GM12801 (cell line): ENCODE results near the gene SMARCC2.

Experiments
- TF ChIP-seq, protein P1 (sequence below): IDR thresholded peaks from one replicate; pipeline ENCODE4 v1.5.1; 2011; ENCODE audit warnings: control low read depth; ENCODE audit not compliant: insufficient read length; ENCODE audit errors: extremely low read depth

The SMARCC2 gene

DNA sequence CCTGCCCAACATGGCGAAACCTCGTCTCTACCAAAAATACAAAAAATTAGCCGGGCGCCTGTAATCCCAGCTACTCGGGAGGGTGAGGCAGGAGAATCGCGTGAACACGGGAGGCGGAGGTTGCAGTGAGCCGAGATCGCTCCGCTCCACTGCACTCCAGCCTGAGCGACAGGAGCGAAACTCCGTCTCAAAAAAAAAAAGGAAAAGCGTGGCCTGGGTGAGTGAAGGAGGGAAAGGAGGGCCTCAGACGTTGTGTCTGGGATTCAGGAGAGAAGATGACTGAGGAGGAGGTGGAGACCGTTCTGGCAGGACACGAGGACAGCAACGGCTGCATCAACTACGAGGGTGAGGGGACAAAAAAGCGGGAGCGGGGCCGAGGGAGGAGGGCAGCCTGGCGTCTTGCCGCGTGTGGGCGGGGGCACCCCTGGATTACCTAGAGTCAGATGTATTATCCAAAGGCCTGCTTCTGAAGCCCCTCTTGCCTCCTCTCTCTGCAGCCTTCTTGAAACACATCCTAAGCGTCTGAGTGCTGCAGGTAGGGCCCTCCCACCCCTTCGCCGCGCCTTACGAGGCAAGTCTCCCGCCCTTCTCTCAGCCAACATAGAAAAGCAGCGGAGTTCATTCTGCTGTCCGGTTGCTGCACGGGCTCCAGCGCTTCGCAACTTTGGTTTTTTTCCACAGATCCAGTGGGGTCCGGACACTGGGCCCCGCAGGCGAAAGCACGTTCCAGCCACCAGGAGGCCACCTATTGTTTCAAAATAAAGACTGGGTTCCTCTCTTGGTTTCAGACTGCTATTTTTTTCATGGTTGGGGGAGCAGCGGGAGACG is 31.9 kb downstream of the SMARCC2 start:
- TF ChIP-seq, protein P1, sequence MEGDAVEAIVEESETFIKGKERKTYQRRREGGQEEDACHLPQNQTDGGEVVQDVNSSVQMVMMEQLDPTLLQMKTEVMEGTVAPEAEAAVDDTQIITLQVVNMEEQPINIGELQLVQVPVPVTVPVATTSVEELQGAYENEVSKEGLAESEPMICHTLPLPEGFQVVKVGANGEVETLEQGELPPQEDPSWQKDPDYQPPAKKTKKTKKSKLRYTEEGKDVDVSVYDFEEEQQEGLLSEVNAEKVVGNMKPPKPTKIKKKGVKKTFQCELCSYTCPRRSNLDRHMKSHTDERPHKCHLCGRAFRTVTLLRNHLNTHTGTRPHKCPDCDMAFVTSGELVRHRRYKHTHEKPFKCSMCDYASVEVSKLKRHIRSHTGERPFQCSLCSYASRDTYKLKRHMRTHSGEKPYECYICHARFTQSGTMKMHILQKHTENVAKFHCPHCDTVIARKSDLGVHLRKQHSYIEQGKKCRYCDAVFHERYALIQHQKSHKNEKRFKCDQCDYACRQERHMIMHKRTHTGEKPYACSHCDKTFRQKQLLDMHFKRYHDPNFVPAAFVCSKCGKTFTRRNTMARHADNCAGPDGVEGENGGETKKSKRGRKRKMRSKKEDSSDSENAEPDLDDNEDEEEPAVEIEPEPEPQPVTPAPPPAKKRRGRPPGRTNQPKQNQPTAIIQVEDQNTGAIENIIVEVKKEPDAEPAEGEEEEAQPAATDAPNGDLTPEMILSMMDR = no peak

DNA sequence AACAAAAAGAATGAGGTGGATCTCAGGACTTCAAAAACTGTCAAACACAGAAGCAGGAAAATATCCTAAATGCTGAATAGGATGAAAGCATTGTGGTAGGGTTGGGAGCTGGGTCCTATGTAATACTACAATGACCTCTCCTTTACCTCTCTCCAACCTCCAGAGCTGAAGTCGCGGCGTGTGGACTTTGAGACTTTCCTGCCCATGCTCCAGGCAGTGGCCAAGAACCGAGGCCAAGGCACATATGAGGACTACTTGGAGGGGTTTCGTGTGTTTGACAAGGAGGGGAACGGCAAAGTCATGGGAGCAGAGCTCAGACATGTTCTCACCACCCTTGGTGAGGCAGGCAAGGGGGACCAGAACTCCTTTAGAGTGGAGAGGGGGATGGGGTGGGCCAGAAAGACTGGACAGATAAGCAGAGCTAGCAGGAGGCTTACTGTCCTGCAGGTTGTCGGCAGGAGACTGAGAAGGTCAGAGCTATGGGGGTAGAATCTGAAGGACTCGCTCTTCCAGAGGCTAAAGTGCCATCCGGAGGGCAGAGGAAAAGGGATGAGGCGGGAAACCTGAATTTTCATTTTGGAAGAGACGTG is 33.9 kb downstream of the SMARCC2 start:
- TF ChIP-seq, protein P1 = no peak

DNA sequence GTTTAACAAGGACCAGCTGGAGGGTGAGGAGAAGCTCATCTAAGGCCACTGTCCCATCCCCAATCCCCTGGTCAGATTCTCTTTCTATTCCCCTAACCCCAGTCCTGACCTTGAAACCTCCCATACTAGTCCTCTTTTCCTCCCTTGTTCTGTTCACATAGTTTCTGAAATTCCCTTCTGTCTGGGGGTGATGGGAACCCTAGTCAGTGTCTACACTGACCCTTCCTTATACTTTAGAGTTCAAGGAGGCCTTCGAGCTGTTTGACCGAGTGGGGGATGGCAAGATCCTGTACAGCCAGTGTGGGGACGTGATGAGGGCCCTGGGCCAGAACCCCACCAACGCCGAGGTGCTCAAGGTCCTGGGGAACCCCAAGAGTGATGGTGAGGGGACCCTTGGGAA is 34.5 kb downstream of the SMARCC2 start:
- TF ChIP-seq, protein P1 = no peak

DNA sequence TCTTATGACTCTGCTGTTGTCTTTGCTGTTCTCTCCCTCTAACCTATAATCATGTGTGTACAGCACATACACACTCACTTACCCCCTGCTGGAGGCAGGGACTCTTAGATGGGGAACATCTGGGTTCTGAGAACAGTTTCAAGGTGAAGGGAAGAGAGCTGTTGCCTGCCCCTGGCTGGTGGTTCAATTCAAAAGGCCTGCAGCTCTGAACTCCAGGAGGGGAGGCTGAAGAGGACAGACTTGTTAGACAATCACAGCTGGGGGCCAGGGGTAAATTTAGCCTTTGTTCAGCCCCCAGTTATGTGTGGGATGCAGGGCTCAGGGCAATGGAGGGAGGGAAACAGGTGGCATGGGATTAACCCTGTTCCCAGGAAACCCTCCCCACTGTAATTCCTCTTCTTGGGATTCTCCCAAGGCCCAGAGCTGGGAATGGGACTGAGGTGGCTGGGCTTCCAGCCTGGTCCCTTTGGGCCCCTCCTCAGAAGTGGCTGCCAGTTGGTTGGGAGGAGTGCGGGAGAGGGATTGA is 35.0 kb downstream of the SMARCC2 start:
- TF ChIP-seq, protein P1 = no peak

DNA sequence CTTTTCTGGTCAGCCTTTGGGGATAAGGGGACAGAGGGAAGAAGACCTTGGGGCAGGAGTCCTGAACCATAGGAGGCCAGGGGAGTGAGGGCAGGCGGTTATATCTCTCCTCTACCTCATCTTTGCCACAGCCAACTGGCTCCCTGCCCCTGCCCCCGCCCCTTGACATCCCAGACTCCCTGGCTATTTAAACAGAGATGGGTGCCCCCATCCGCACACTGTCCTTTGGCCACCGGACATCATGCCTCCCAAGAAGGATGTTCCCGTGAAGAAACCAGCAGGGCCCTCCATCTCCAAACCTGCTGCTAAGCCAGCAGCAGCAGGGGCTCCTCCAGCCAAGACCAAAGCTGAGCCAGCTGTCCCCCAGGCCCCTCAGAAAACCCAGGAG is 35.6 kb downstream of the SMARCC2 start:
- TF ChIP-seq, protein P1 = no peak

DNA sequence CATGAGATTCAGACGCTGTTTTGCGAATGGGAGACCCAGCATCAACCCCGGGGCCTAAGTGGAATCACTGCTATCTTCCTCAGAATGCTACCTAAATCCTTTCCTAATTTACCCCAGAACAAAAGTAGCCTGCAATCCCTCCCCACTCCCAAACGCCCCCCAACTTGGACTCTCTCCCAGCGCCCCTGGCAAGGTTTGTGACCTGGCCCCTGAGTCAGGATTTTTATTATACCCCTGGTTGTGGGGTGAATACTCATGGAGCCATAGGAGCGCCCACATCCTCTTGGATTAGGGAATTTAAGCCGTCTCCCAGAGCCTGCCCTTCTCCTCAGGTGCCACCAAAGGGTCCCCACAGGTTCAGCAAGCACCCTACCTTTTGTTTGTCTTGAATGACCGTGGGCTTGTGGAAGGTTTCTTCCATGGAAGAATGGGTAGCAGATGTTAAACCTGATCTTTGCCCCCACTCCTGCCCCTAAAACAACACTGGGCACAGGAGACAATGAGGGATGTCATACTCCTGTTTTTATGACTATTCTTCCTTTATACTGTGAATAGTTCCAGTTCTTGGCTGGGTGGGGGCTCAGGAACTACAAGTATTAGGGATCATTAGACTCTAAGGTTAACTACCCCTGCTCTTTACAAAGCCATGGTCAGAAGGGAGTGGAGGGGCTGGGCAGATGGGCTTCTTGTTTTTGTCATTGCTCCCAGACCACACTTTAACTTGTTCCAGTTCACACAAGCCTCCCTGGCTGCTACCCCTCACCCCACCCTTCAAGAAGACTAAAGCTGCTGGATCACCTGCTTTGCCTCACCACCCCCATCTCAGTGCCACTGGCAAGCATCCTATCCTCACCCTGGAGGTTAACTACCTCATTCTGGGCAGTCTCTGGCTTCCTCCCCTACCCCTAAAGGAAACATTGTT is 36.3 kb downstream of the SMARCC2 start:
- TF ChIP-seq, protein P1 = no peak
